GM18499 (cell line): ENCODE measurements around the gene UMODL1.

Experiments
- ATAC-seq: cut with Tn5 transposase; IDR thresholded peaks from one replicate; pipeline ENCODE4 v1.9.1; 2021; ENCODE audit warnings: moderate number of reproducible peaks; ENCODE audit not compliant: insufficient read depth, unreplicated experiment

UMODL1 gene

GRCh38 chr21:42146273-42146805, 75.2 kb downstream of the UMODL1 start:
- ATAC-seq, result no peak

- ATAC-seq, result no peak
Observed at GRCh38 chr21:42146821-42147220, 75.7 kb downstream of the UMODL1 start.

- no peak for ATAC-seq
Observed at GRCh38 chr21:42147386-42148020, 76.4 kb downstream of the UMODL1 start.

- ATAC-seq, result no peak
Observed at GRCh38 chr21:42148097-42148496, 77.0 kb downstream of the UMODL1 start.

- ATAC-seq, result no peak
Observed at GRCh38 chr21:42148584-42148983, 77.5 kb downstream of the UMODL1 start.

- ATAC-seq, result no peak
Observed at GRCh38 chr21:42149656-42150473, 78.7 kb downstream of the UMODL1 start.

- no peak for ATAC-seq
Observed at GRCh38 chr21:42150474-42151085, 79.5 kb downstream of the UMODL1 start.

GRCh38 chr21:42151148-42151947, 80.2 kb downstream of the UMODL1 start:
- no peak for ATAC-seq

- ATAC-seq, result no peak
Observed at GRCh38 chr21:42151948-42152220, 80.8 kb downstream of the UMODL1 start.

GRCh38 chr21:42153046-42153686, 82.0 kb downstream of the UMODL1 start:
- no peak for ATAC-seq

- ATAC-seq, result no peak
Observed at GRCh38 chr21:42153746-42154145, 82.6 kb downstream of the UMODL1 start.

- ATAC-seq, result no peak
Observed at GRCh38 chr21:42154237-42155044, 83.3 kb downstream of the UMODL1 start.

GRCh38 chr21:42155045-42155855, 84.1 kb downstream of the UMODL1 start:
- ATAC-seq, result no peak

GRCh38 chr21:42156690-42157605, 85.8 kb downstream of the UMODL1 start:
- no peak for ATAC-seq

- no peak for ATAC-seq
Observed at GRCh38 chr21:42157606-42158310, 86.6 kb downstream of the UMODL1 start.

GRCh38 chr21:42158846-42159245, 87.7 kb downstream of the UMODL1 start:
- ATAC-seq, result no peak

- no peak for ATAC-seq
Observed at GRCh38 chr21:42159560-42160110, 88.5 kb downstream of the UMODL1 start.
